ENCODE measurements around the gene HMGXB4. TPM values are rescaled to one million over a fixed set of nuclear protein-coding genes. Genes with fewer than 3 reads are reported as not detected.

Gene HMGXB4
- polyA plus RNA-seq, 1 donor (not counting 4 experiments of a cell fraction or from before 2014, with no cell fraction given): 22.6 TPM

- H3K36me3 ChIP-seq (ENCODE audit: control insufficient read depth in 2 of 2, extremely low read depth in 1 of 2, insufficient read depth in 2 of 2, low read length in 2 of 2): peaks cover 1% of the 10 kb centered on the region in 2 experiments
- H2AFZ ChIP-seq (ENCODE audit: control insufficient read depth, low read length): no peak overlapping the region
- no peaks in the 10 kb centered on the region for H4K20me1 ChIP-seq (ENCODE audit: control insufficient read depth, extremely low read depth, insufficient read depth, low read length)
- no peaks in the 10 kb centered on the region for H3K79me2 ChIP-seq (ENCODE audit: control insufficient read depth, insufficient read depth, low read length)
- dilution Hi-C loops (cut with MboI; ENCODE audit: extremely low pct_ligation_motif_present, low sequenced_read_pairs): no loop called here
- H3K27ac ChIP-seq (ENCODE audit: control insufficient read depth, insufficient read depth, low read length): no peak overlapping the region
- H3K27me3 ChIP-seq (ENCODE audit: control insufficient read depth, extremely low read depth, insufficient read depth, low read length): no peaks in the 10 kb centered on the region
- DNase-seq (ENCODE audit: low read depth, low spot score) (no peak), FAIRE-seq (no peak)
- H3K9me1 ChIP-seq (ENCODE audit: control insufficient read depth, extremely low read depth, insufficient read depth, low read length): no peaks in the 10 kb centered on the region
- H3K4me1 ChIP-seq (ENCODE audit: control insufficient read depth, extremely low read depth, insufficient read depth, low read length): peaks cover 7% of the 10 kb centered on the region
- no peak overlapping the region for H3K9ac ChIP-seq (ENCODE audit: control insufficient read depth, extremely low read depth, insufficient read depth, low read length)
- no peak overlapping the region for H3K4me2 ChIP-seq (ENCODE audit: control insufficient read depth, extremely low read depth, insufficient read depth, low read depth, low read length)
- no peak for TF ChIP-seq CTCF (optimal IDR thresholded peaks at IDR 0.05 in 1 of 3, IDR thresholded peaks at IDR 0.05 in 1 of 3, conservative IDR thresholded peaks at IDR 0.05 in 1 of 3; ENCODE audit: extremely low read depth in 1 of 3, insufficient read depth in 2 of 3, low read length in 3 of 3)
- no peak for TF ChIP-seq EZH2 (IDR thresholded peaks at IDR 0.05; ENCODE audit: low read length)
- no peaks in the 10 kb centered on the region for H3K9me3 ChIP-seq (ENCODE audit: control insufficient read depth, low read depth, low read length)
- H3K4me3 ChIP-seq (ENCODE audit: control insufficient read depth in 2 of 3, extremely low read depth in 1 of 3, insufficient read depth in 2 of 3, low read depth in 1 of 3, low read length in 3 of 3): no peak overlapping the region
Observed at GRCh38 chr22:35307892-35308291, 50.6 kb downstream of the HMGXB4 start.

GRCh38 chr22:35308480-35309021 lies 51.3 kb downstream of the HMGXB4 start:
- Histone ChIP-seq H2AFZ (ENCODE audit: control insufficient read depth, low read length) (no peak overlapping the region), H3K4me3 (ENCODE audit: control insufficient read depth in 2 of 3, extremely low read depth in 1 of 3, insufficient read depth in 2 of 3, low read depth in 1 of 3, low read length in 3 of 3) (no peak overlapping the region), H3K9me1 (ENCODE audit: control insufficient read depth, extremely low read depth, insufficient read depth, low read length) (no peaks in the 10 kb centered on the region), H3K9me3 (ENCODE audit: control insufficient read depth, low read depth, low read length) (no peaks in the 10 kb centered on the region), H4K20me1 (ENCODE audit: control insufficient read depth, extremely low read depth, insufficient read depth, low read length) (no peaks in the 10 kb centered on the region), H3K4me1 (ENCODE audit: control insufficient read depth, extremely low read depth, insufficient read depth, low read length) (peaks cover 7% of the 10 kb centered on the region), H3K9ac (ENCODE audit: control insufficient read depth, extremely low read depth, insufficient read depth, low read length) (no peak overlapping the region), H3K4me2 (ENCODE audit: control insufficient read depth, extremely low read depth, insufficient read depth, low read depth, low read length) (no peak overlapping the region), H3K79me2 (ENCODE audit: control insufficient read depth, insufficient read depth, low read length) (no peaks in the 10 kb centered on the region), H3K27ac (ENCODE audit: control insufficient read depth, insufficient read depth, low read length) (no peak overlapping the region), H3K27me3 (ENCODE audit: control insufficient read depth, extremely low read depth, insufficient read depth, low read length) (no peaks in the 10 kb centered on the region), H3K36me3 (ENCODE audit: control insufficient read depth in 2 of 2, extremely low read depth in 1 of 2, insufficient read depth in 2 of 2, low read length in 2 of 2) (peaks cover 0 to 1% of the 10 kb centered on the region in 2 experiments)
- no peak for TF ChIP-seq EZH2 (IDR thresholded peaks at IDR 0.05; ENCODE audit: low read length)
- no peak for TF ChIP-seq CTCF (optimal IDR thresholded peaks at IDR 0.05 in 1 of 3, IDR thresholded peaks at IDR 0.05 in 1 of 3, conservative IDR thresholded peaks at IDR 0.05 in 1 of 3; ENCODE audit: extremely low read depth in 1 of 3, insufficient read depth in 2 of 3, low read length in 3 of 3)
- dilution Hi-C loops (cut with MboI; ENCODE audit: extremely low pct_ligation_motif_present, low sequenced_read_pairs): no loop called here
- FAIRE-seq (no peak), DNase-seq (ENCODE audit: low read depth, low spot score) (no peak)
